ENCODE measurements around the gene ARHGAP27. TPM values are rescaled to one million over a fixed set of nuclear protein-coding genes. Genes with fewer than 3 reads are reported as not detected.

The ARHGAP27 gene
- total RNA-seq, 1 donor from 2014 or later: 10.0 TPM

GRCh38 chr17:45380991-45381390 is 51.7 kb downstream of the ARHGAP27 start:
- Histone ChIP-seq H4K20me1 (ENCODE audit: insufficient read depth, low read length) (no peaks in the 10 kb centered on the region), H3K9ac (ENCODE audit: low read length) (no peak overlapping the region), H3K36me3 (ENCODE audit: insufficient read depth, low read length) (no peaks in the 10 kb centered on the region), H3K4me2 (ENCODE audit: low read length) (no peak overlapping the region), H3K4me3 (ENCODE audit: insufficient read depth, low read depth, low read length) (no peak overlapping the region), H3K4me1 (ENCODE audit: insufficient read depth, low read length) (peaks cover 9% of the 10 kb centered on the region), H3K27me3 (ENCODE audit: insufficient read depth, low read length) (no peaks in the 10 kb centered on the region), H2AFZ (ENCODE audit: low read depth, low read length) (no peak overlapping the region), H3K79me2 (ENCODE audit: insufficient read depth, low read length) (no peaks in the 10 kb centered on the region), H3K9me3 (ENCODE audit: insufficient read depth, low read depth, low read length) (no peaks in the 10 kb centered on the region), H3K27ac (ENCODE audit: low read depth, low read length) (no peak overlapping the region)
- Mint-ChIP-seq H3K9me3 (ENCODE audit: unreplicated experiment) (peaks cover under 1% of the 10 kb centered on the region), H3K4me3 (ENCODE audit: unreplicated experiment) (no peak overlapping the region), H3K4me1 (ENCODE audit: low read depth, unreplicated experiment) (peaks cover 17% of the 10 kb centered on the region), H3K27me3 (ENCODE audit: low read depth, unreplicated experiment) (peaks cover 24% of the 10 kb centered on the region), H3K27ac (ENCODE audit: unreplicated experiment) (no peak overlapping the region), H3K36me3 (ENCODE audit: low read depth, unreplicated experiment) (no peaks in the 10 kb centered on the region)
- no peak for DNase-seq (ENCODE audit: low read depth)
- TF ChIP-seq, protein P1, sequence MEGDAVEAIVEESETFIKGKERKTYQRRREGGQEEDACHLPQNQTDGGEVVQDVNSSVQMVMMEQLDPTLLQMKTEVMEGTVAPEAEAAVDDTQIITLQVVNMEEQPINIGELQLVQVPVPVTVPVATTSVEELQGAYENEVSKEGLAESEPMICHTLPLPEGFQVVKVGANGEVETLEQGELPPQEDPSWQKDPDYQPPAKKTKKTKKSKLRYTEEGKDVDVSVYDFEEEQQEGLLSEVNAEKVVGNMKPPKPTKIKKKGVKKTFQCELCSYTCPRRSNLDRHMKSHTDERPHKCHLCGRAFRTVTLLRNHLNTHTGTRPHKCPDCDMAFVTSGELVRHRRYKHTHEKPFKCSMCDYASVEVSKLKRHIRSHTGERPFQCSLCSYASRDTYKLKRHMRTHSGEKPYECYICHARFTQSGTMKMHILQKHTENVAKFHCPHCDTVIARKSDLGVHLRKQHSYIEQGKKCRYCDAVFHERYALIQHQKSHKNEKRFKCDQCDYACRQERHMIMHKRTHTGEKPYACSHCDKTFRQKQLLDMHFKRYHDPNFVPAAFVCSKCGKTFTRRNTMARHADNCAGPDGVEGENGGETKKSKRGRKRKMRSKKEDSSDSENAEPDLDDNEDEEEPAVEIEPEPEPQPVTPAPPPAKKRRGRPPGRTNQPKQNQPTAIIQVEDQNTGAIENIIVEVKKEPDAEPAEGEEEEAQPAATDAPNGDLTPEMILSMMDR (IDR thresholded peaks at IDR 0.05; ENCODE audit: insufficient read depth, low read depth, low read length): no peak
- TF ChIP-seq EZH2 (IDR thresholded peaks at IDR 0.05; ENCODE audit: insufficient read depth, low read length): no peak
- no peak for FAIRE-seq

DNA sequence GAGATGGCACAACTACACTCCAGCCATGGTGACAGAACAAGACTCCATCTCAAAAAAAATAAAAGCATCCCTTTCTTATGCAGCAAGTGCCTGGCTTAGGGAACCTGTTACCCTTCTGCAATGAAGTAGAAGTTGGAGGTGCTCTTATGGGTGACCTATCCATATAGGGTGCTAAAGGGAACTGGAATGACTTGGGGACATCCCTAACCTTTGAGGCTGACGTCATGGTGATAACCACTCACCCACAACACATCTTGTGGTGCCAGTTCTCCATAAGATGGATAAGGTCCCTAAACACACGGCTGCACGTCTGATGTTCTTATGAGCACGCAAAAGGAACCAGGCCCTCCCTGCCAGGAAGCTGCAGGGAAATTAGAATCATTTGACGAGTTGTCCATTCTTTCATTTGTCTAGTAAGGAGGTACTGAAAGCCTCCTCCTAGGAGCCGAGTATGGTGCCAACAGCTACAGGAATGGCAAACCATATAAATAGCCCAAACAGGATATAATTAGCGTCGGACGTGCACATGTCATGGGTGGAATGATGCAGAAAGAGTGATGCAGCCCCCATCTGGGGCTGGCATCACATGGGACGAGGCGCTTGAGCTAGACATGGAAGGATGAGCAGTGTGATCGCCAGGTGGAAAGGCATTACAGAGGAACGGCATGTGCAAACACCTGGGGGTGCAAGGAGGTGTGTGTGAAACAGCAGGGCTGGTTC is 52.5 kb downstream of the ARHGAP27 start:
- Mint-ChIP-seq H3K9me3 (ENCODE audit: unreplicated experiment) (peaks cover 2% of the 10 kb centered on the region), H3K27me3 (ENCODE audit: low read depth, unreplicated experiment) (peaks cover 26% of the 10 kb centered on the region), H3K36me3 (ENCODE audit: low read depth, unreplicated experiment) (no peaks in the 10 kb centered on the region), H3K4me3 (ENCODE audit: unreplicated experiment) (no peak overlapping the region), H3K27ac (ENCODE audit: unreplicated experiment) (no peak overlapping the region), H3K4me1 (ENCODE audit: low read depth, unreplicated experiment) (peaks cover 23% of the 10 kb centered on the region)
- Histone ChIP-seq H3K4me3 (ENCODE audit: insufficient read depth, low read depth, low read length) (no peak overlapping the region), H3K27me3 (ENCODE audit: insufficient read depth, low read length) (no peaks in the 10 kb centered on the region), H3K79me2 (ENCODE audit: insufficient read depth, low read length) (no peaks in the 10 kb centered on the region), H3K4me1 (ENCODE audit: insufficient read depth, low read length) (peaks cover 7% of the 10 kb centered on the region), H3K9me3 (ENCODE audit: insufficient read depth, low read depth, low read length) (no peaks in the 10 kb centered on the region), H3K4me2 (ENCODE audit: low read length) (no peak overlapping the region), H3K36me3 (ENCODE audit: insufficient read depth, low read length) (no peaks in the 10 kb centered on the region), H3K27ac (ENCODE audit: low read depth, low read length) (no peak overlapping the region), H4K20me1 (ENCODE audit: insufficient read depth, low read length) (no peaks in the 10 kb centered on the region), H2AFZ (ENCODE audit: low read depth, low read length) (no peak overlapping the region), H3K9ac (ENCODE audit: low read length) (no peak overlapping the region)
- DNase-seq (ENCODE audit: low read depth): no peak
- no peak for FAIRE-seq
- TF ChIP-seq, protein P1 (IDR thresholded peaks at IDR 0.05; ENCODE audit: insufficient read depth, low read depth, low read length): no peak
- no peak for TF ChIP-seq EZH2 (IDR thresholded peaks at IDR 0.05; ENCODE audit: insufficient read depth, low read length)

- H3K36me3 Mint-ChIP-seq (ENCODE audit: low read depth, unreplicated experiment): no peaks in the 10 kb centered on the region
- FAIRE-seq: no peak
- H3K4me2 ChIP-seq (ENCODE audit: low read length): no peak overlapping the region
These were observed 55.3 kb downstream of the ARHGAP27 start for GRCh38 chr17:45377401-45377800.

More at GRCh38 chr17:45377401-45377800, 55.3 kb downstream of the ARHGAP27 start:
- no peak for TF ChIP-seq EZH2 (IDR thresholded peaks at IDR 0.05; ENCODE audit: insufficient read depth, low read length)
- TF ChIP-seq, protein P1 (IDR thresholded peaks at IDR 0.05; ENCODE audit: insufficient read depth, low read depth, low read length): no peak
- Histone ChIP-seq H3K27ac (ENCODE audit: low read depth, low read length) (no peak overlapping the region), H2AFZ (ENCODE audit: low read depth, low read length) (no peak overlapping the region), H3K4me3 (ENCODE audit: insufficient read depth, low read depth, low read length) (no peak overlapping the region), H3K9ac (ENCODE audit: low read length) (no peak overlapping the region), H3K36me3 (ENCODE audit: insufficient read depth, low read length) (no peaks in the 10 kb centered on the region), H3K27me3 (ENCODE audit: insufficient read depth, low read length) (no peaks in the 10 kb centered on the region), H4K20me1 (ENCODE audit: insufficient read depth, low read length) (no peaks in the 10 kb centered on the region), H3K9me3 (ENCODE audit: insufficient read depth, low read depth, low read length) (no peaks in the 10 kb centered on the region), H3K4me1 (ENCODE audit: insufficient read depth, low read length) (peaks cover 11% of the 10 kb centered on the region), H3K79me2 (ENCODE audit: insufficient read depth, low read length) (no peaks in the 10 kb centered on the region)
- peaks cover 15% of the 10 kb centered on the region for H3K4me1 Mint-ChIP-seq (ENCODE audit: low read depth, unreplicated experiment)
- H3K4me3 Mint-ChIP-seq (ENCODE audit: unreplicated experiment): no peak overlapping the region
- no peak overlapping the region for H3K27ac Mint-ChIP-seq (ENCODE audit: unreplicated experiment)
- H3K27me3 Mint-ChIP-seq (ENCODE audit: low read depth, unreplicated experiment): peaks cover 13% of the 10 kb centered on the region
- DNase-seq (ENCODE audit: low read depth): no peak
- peaks cover 4% of the 10 kb centered on the region for H3K9me3 Mint-ChIP-seq (ENCODE audit: unreplicated experiment)
